DMS153 treated with DMSO at 0.1 percent for 48 hours (cell line): ENCODE measurements around the gene MSN.

Source experiments
- DNase-seq: peaks from one replicate; lab custom pipeline; 2025; ENCODE audit not compliant: unreplicated experiment; lab: John Stamatoyannopoulos, UW

MSN gene

GRCh38 chrX:65671966-65672365 is 4.5 kb downstream of the MSN start:
- DNase-seq = no peak

- DNase-seq = no peak
Measured at GRCh38 chrX:65673857-65674203, 6.4 kb downstream of the MSN start.

- DNase-seq = no peak
Measured at GRCh38 chrX:65674204-65674893, 6.9 kb downstream of the MSN start.

GRCh38 chrX:65677954-65678469 is 10.6 kb downstream of the MSN start:
- DNase-seq = no peak

GRCh38 chrX:65679071-65679540 is 11.7 kb downstream of the MSN start:
- no peak for DNase-seq

- DNase-seq = no peak
Measured at GRCh38 chrX:65681810-65682209, 14.4 kb downstream of the MSN start.

- no peak for DNase-seq
Measured at GRCh38 chrX:65685112-65685511, 17.7 kb downstream of the MSN start.

GRCh38 chrX:65686236-65686635 is 18.8 kb downstream of the MSN start:
- no peak for DNase-seq

- DNase-seq = no peak
Measured at GRCh38 chrX:65687367-65687766, 19.9 kb downstream of the MSN start.

- no peak for DNase-seq
Measured at GRCh38 chrX:65688403-65688871, 21.0 kb downstream of the MSN start.

GRCh38 chrX:65689377-65689776 is 21.9 kb downstream of the MSN start:
- no peak for DNase-seq

GRCh38 chrX:65690057-65690855 is 22.8 kb downstream of the MSN start:
- DNase-seq = no peak

- DNase-seq = no peak
Measured at GRCh38 chrX:65695849-65696449, 28.5 kb downstream of the MSN start.

GRCh38 chrX:65696613-65697012 is 29.2 kb downstream of the MSN start:
- no peak for DNase-seq

GRCh38 chrX:65697211-65697641 is 29.8 kb downstream of the MSN start:
- no peak for DNase-seq

GRCh38 chrX:65697915-65698796 is 30.7 kb downstream of the MSN start:
- no peak for DNase-seq

GRCh38 chrX:65702956-65703355 is 35.5 kb downstream of the MSN start:
- no peak for DNase-seq

GRCh38 chrX:65705439-65705838 is 38.0 kb downstream of the MSN start:
- DNase-seq = no peak

GRCh38 chrX:65706041-65706828 is 38.8 kb downstream of the MSN start:
- no peak for DNase-seq

- DNase-seq = no peak
Measured at GRCh38 chrX:65707151-65707550, 39.7 kb downstream of the MSN start.
